Endothelial cell (in vitro differentiated cells): ENCODE results near the gene PPP1R1B. TPM values are rescaled to one million over a fixed set of nuclear protein-coding genes. Genes with fewer than 3 reads are reported as not detected.

Source experiments
- DNase-seq: peaks from one replicate; pipeline ENCODE4 v3.0.0; 2021; ENCODE audit warnings: low spot score
- H3K27ac Mint-ChIP-seq: one replicate; pipeline ENCODE4 v1.8.0; 2021; ENCODE audit warnings: mixed read lengths, inconsistent platforms; ENCODE audit not compliant: unreplicated experiment
- H3K27me3 Mint-ChIP-seq: one replicate; pipeline ENCODE4 v1.8.0; 2021; ENCODE audit warnings: mild to moderate bottlenecking, moderate library complexity, mixed read lengths, inconsistent platforms; ENCODE audit not compliant: unreplicated experiment
- H3K36me3 Mint-ChIP-seq: one replicate; pipeline ENCODE4 v1.8.0; 2021; ENCODE audit warnings: mild to moderate bottlenecking, low read depth, mixed read lengths, inconsistent platforms; ENCODE audit not compliant: unreplicated experiment
- H3K4me1 Mint-ChIP-seq: one replicate; pipeline ENCODE4 v1.8.0; 2021; ENCODE audit warnings: mild to moderate bottlenecking, mixed read lengths, inconsistent platforms; ENCODE audit not compliant: unreplicated experiment
- H3K4me3 Mint-ChIP-seq: one replicate; pipeline ENCODE4 v1.8.0; 2021; ENCODE audit warnings: mild to moderate bottlenecking, mixed read lengths, inconsistent platforms; ENCODE audit not compliant: unreplicated experiment
- H3K9me3 Mint-ChIP-seq: one replicate; pipeline ENCODE4 v1.8.0; 2021; ENCODE audit warnings: mixed read lengths, inconsistent platforms; ENCODE audit not compliant: unreplicated experiment
- total RNA-seq: library from RNA; stranded (reverse); fragmentation: NEBNext Ultra II Directional; extraction: Animal tissue kit (Norgen Biotek cat#: 25700); gene quantifications from one replicate; pipeline ENCODE4 v1.2.1, GENCODE V29; 2021; ENCODE audit not compliant: unreplicated experiment
- TF ChIP-seq, protein P1 (sequence below): fragments of 200-600 bp; sonication (generic); IDR thresholded peaks from one replicate; pipeline ENCODE4 v1.5.0; 2021; ENCODE audit warnings: antibody characterized with exemption; ENCODE audit not compliant: unreplicated experiment

Gene PPP1R1B
- total RNA-seq, 1 donor from 2014 or later, result not detected

GRCh38 chr17:39600997-39601597, 25.7 kb upstream of the PPP1R1B start:
- Mint-ChIP-seq H3K27me3 (peaks cover 51% of the 10 kb centered on the region), H3K36me3 (no peaks in the 10 kb centered on the region), H3K4me1 (peaks cover 9% of the 10 kb centered on the region), H3K4me3 (no peak overlapping the region), H3K9me3 (no peaks in the 10 kb centered on the region), H3K27ac (no peak overlapping the region)
- no peak for DNase-seq
- TF ChIP-seq, protein P1, sequence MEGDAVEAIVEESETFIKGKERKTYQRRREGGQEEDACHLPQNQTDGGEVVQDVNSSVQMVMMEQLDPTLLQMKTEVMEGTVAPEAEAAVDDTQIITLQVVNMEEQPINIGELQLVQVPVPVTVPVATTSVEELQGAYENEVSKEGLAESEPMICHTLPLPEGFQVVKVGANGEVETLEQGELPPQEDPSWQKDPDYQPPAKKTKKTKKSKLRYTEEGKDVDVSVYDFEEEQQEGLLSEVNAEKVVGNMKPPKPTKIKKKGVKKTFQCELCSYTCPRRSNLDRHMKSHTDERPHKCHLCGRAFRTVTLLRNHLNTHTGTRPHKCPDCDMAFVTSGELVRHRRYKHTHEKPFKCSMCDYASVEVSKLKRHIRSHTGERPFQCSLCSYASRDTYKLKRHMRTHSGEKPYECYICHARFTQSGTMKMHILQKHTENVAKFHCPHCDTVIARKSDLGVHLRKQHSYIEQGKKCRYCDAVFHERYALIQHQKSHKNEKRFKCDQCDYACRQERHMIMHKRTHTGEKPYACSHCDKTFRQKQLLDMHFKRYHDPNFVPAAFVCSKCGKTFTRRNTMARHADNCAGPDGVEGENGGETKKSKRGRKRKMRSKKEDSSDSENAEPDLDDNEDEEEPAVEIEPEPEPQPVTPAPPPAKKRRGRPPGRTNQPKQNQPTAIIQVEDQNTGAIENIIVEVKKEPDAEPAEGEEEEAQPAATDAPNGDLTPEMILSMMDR, result no peak

DNA sequence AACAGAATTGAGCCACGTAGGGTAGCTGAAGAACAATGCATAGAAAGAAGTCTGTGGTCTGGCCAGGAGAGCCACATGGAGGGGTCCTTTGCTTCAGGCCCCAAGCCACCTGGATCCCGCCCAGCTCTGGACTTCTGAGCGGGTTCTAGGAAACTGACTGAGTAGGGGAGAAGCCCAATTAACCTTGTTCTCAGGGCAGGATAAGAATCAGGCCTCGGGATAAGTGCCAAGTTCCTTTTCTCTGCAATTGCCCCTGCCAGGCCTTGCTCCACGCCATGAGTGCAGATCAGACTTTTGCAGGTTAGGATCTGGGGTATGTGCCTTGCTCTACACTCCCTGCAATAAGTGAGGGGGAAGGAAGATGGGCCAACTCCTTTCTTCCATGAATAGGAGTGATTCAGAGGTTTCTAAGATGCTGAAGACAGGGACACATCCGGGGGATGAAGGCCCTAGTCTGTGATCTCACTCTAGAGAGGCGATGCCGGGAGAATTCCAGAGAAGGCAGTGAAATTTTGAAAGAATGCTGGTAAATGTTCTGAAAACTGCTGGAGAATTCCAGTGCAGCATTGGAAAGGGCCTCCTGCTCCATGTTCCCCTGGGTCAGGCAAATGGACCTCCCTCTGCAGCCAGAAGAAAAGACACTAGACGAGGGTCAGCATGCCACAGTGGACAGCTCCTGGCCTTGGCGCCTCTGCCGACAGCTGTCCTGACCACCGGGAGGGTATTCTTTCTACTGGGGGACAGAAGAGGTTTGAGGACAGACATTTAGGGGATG, 24.8 kb upstream of the PPP1R1B start:
- Mint-ChIP-seq H3K4me1 (peaks cover 8% of the 10 kb centered on the region), H3K27me3 (peaks cover 47% of the 10 kb centered on the region), H3K4me3 (no peak overlapping the region), H3K27ac (no peak overlapping the region), H3K36me3 (no peaks in the 10 kb centered on the region), H3K9me3 (no peaks in the 10 kb centered on the region)
- DNase-seq, result no peak
- TF ChIP-seq, protein P1, result no peak

DNA sequence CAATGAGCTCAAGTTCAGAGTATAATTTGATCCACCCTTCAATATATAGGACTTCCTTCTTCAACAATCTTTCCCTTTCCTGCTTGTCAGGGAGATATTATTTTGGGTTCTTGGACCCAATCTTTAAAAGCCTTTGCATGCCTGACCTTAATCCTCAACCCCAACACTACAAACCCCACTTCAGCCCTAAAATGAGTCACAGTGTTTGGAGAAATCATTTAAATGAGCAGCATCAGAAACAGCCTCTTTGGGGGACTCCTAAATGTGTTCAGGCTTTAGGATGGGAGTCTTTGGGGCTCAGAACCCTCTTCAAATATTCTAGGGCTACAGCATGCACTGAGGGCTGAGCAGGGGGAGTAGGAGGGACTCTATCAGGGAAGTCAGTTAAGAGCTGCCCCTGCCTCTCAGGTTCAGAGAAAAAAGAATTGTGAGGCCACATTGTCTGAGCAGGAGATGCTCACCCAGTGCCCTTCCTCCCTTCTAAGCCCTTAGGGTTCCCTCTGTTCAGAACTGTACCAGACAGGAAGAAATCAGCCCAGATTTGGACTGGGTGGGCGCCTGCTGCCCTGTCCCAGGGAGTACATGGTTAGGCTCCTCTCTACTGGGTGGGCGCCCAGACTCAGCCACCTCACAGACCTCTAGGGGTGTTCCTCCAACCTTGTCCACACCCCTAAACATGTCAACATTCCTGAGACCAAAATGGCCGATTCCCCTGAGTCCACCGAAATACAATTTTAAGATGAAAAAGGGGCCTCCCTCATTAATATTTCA, 24.0 kb upstream of the PPP1R1B start:
- Mint-ChIP-seq H3K4me3 (no peak overlapping the region), H3K27ac (no peak overlapping the region), H3K27me3 (peaks cover 43% of the 10 kb centered on the region), H3K4me1 (peaks cover 8% of the 10 kb centered on the region), H3K9me3 (no peaks in the 10 kb centered on the region), H3K36me3 (no peaks in the 10 kb centered on the region)
- TF ChIP-seq, protein P1, result no peak
- no peak for DNase-seq

- Mint-ChIP-seq H3K36me3 (no peaks in the 10 kb centered on the region), H3K4me3 (no peak overlapping the region)
- DNase-seq, result no peak
Measured at GRCh38 chr17:39603304-39604016, 23.3 kb upstream of the PPP1R1B start.

More at GRCh38 chr17:39603304-39604016, 23.3 kb upstream of the PPP1R1B start:
- Mint-ChIP-seq H3K27ac (no peak overlapping the region), H3K27me3 (peaks cover 37% of the 10 kb centered on the region), H3K9me3 (no peaks in the 10 kb centered on the region), H3K4me1 (peaks cover 8% of the 10 kb centered on the region)
- TF ChIP-seq, protein P1, result no peak
